Activated naive CD4-positive, alpha-beta T cell treated with anti-CD3 and anti-CD28 coated beads, Interleukin-2, amount 50 U/mL, for 72 hours (primary cell): Measurements from ENCODE around the gene KIF6. TPM values are rescaled to one million over a fixed set of nuclear protein-coding genes. Genes with fewer than 3 reads are reported as not detected.

Experiments
- ATAC-seq, 2 donors: fragments of 150-1000 bp; cut with Tn5 transposase; 2 replicates each; pipeline ENCODE4 v1.10.0; 2021; ENCODE audit warnings: mild to moderate bottlenecking in 2 of 2, moderate library complexity in 2 of 2
- DNase-seq, 2 donors: peaks; one replicate each; pipeline ENCODE4 v3.0.0; 2021 to 2022; ENCODE audit warnings: low spot score in 2 of 2
- H3K27ac Mint-ChIP-seq, 2 donors: one replicate each; pipeline ENCODE4 v1.8.0; 2022; ENCODE audit warnings: mild to moderate bottlenecking in 2 of 2, mixed read lengths in 2 of 2
- H3K36me3 Mint-ChIP-seq, 2 donors: one replicate each; pipeline ENCODE4 v1.8.0; 2022; ENCODE audit warnings: mixed read lengths in 2 of 2
- H3K9me3 Mint-ChIP-seq, 2 donors: one replicate each; pipeline ENCODE4 v1.8.0; 2022; ENCODE audit warnings: mixed read lengths in 2 of 2
- total RNA-seq, 2 donors: library from RNA; stranded (reverse); gene quantifications; one replicate each; pipeline ENCODE4 v1.2.3, GENCODE V29; 2022

Gene KIF6
- total RNA-seq, 2 donors from 2014 or later, result 0.16 to 0.29 TPM

- Mint-ChIP-seq H3K27ac (no peak overlapping the region), H3K9me3 (no peaks in the 10 kb centered on the region), H3K36me3 (no peaks in the 10 kb centered on the region)
- no peak for ATAC-seq
- no peak for DNase-seq
Measured at GRCh38 chr6:39339096-39339867, 385.9 kb downstream of the KIF6 start.

- DNase-seq, result no peak
- H3K27ac Mint-ChIP-seq, result no peak overlapping the region
- no peak for ATAC-seq
- no peaks in the 10 kb centered on the region for H3K36me3 Mint-ChIP-seq
- H3K9me3 Mint-ChIP-seq, result no peaks in the 10 kb centered on the region
Measured at GRCh38 chr6:39338397-39338796, 386.8 kb downstream of the KIF6 start.

- no peak for DNase-seq
- ATAC-seq, result peak in 1 of 2 donors; percentile 66
- Mint-ChIP-seq H3K9me3 (no peaks in the 10 kb centered on the region), H3K27ac (no peak overlapping the region), H3K36me3 (no peaks in the 10 kb centered on the region)
Measured at GRCh38 chr6:39335780-39336545, 389.2 kb downstream of the KIF6 start.

DNA sequence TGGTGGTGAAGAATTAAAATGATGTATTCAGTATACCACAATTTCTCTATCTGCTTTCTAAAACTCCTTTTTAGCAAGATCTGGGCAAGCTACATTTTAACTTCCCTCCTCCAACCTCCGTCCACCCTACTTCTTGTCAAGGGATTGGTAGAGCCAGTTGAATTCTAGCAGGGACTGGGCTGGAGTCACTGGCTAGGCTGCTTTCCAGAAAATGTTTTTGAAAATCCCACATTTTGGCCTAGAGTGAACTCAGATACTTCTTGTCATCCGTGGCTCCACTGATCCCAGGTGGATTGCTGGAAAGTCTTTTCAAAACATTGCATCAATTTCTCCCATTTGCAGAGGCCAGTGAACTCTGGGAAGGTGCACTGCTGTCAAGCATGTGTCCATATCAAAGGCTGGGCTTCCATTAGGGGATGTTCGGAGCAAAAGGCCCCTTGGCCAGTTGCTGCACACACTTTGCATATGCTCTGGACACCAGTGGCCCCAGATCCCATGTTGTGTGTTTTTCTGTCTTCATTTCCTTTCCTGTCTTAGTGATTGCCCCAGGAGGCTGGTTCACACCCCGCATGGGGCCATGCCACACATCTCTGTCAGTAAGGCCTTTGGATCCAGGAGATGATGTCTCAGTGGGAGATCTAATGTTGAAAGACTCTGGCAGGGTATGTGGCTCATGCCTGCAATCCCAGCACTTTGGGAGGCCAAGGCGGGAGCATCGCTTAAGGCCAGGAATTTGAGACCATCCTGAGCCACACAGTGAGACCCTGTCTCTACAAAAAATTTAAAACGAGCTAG is 391.4 kb downstream of the KIF6 start:
- ATAC-seq, result no peak
- no peaks in the 10 kb centered on the region for H3K9me3 Mint-ChIP-seq
- DNase-seq, result no peak
- no peak overlapping the region for H3K27ac Mint-ChIP-seq
- no peaks in the 10 kb centered on the region for H3K36me3 Mint-ChIP-seq

DNA sequence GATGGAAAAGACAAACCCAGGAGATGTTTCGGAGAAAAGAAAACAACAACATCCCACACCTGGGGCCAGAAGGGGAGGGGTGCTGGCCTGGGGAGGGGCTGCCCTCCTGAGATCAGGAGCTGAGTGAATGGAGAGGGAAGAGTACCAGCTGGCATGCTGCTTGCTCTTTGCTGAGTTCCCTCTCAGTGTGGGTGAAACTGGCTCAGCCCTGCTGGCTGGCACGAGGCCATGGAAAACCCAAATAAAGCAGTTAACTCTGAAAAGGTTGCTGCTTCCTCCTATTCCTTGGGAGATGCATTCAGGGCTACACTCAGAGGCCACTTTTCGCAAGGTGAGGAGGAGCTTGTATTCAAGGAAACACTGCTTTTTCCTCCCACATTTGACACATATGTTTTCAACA is 394.7 kb downstream of the KIF6 start:
- no peaks in the 10 kb centered on the region for H3K36me3 Mint-ChIP-seq
- no peak for ATAC-seq
- no peaks in the 10 kb centered on the region for H3K9me3 Mint-ChIP-seq
- no peak for DNase-seq
- H3K27ac Mint-ChIP-seq, result peak overlapping the region in 1 of 2 donors; percentile 58

- no peak for ATAC-seq
- no peak for DNase-seq
- peak overlapping the region in 1 of 2 donors; percentile 58 for H3K27ac Mint-ChIP-seq
- H3K9me3 Mint-ChIP-seq, result no peaks in the 10 kb centered on the region
- H3K36me3 Mint-ChIP-seq, result no peaks in the 10 kb centered on the region
Measured at GRCh38 chr6:39330057-39330456, 395.2 kb downstream of the KIF6 start.

DNA sequence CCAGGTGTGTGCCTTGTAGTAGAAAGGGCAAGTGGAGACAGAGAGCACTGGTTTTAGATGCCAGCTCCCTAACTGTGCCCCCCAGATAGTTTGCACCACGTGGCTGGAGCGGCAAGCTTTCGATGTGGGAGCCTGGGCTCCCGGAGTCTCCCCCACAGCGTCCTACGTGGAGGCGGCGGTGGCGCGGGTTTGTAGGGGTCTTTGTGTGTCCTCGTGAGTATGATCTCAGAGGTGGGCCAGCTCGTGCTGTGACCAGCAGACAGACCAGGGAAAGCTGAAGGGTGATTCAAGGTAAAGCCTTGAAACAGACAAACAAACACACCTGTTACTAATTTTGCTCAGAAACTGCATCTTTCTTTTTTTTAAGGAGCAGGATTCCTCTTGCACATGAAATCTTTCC is 397.1 kb downstream of the KIF6 start:
- Mint-ChIP-seq H3K9me3 (no peaks in the 10 kb centered on the region), H3K27ac (no peak overlapping the region), H3K36me3 (no peaks in the 10 kb centered on the region)
- ATAC-seq, result no peak
- no peak for DNase-seq

GRCh38 chr6:39327507-39327906 is 397.7 kb downstream of the KIF6 start:
- ATAC-seq (no peak), DNase-seq (no peak)
- Mint-ChIP-seq H3K27ac (no peak overlapping the region), H3K9me3 (no peaks in the 10 kb centered on the region), H3K36me3 (no peaks in the 10 kb centered on the region)

- Mint-ChIP-seq H3K27ac (no peak within 1 kb of the TSS), H3K9me3 (no peaks in the 10 kb centered on the region), H3K36me3 (no peaks in the 10 kb centered on the region)
- DNase-seq (no peak), ATAC-seq (no peak)
Measured at GRCh38 chr6:39322306-39322850, 402.8 kb downstream of the KIF6 start, which contains the start of gene KCNK16. TSS of gene KCNK16 (minus strand) at chr6:39322702. CDS start at chr6:39322540, 162 bp downstream.

- H3K36me3 Mint-ChIP-seq, result no peaks in the 10 kb centered on the region
- H3K27ac Mint-ChIP-seq, result no peak overlapping the region
- DNase-seq (no peak), ATAC-seq (no peak)
- no peaks in the 10 kb centered on the region for H3K9me3 Mint-ChIP-seq
Measured at GRCh38 chr6:39321761-39322160, 403.4 kb downstream of the KIF6 start.

GRCh38 chr6:39320363-39320984 is 404.7 kb downstream of the KIF6 start:
- ATAC-seq, result no peak
- Mint-ChIP-seq H3K36me3 (no peaks in the 10 kb centered on the region), H3K27ac (no peak overlapping the region), H3K9me3 (no peaks in the 10 kb centered on the region)
- no peak for DNase-seq

- Mint-ChIP-seq H3K9me3 (no peaks in the 10 kb centered on the region), H3K27ac (no peak overlapping the region)
- no peak for ATAC-seq
Measured at GRCh38 chr6:39319621-39320362, 405.4 kb downstream of the KIF6 start.

DNA sequence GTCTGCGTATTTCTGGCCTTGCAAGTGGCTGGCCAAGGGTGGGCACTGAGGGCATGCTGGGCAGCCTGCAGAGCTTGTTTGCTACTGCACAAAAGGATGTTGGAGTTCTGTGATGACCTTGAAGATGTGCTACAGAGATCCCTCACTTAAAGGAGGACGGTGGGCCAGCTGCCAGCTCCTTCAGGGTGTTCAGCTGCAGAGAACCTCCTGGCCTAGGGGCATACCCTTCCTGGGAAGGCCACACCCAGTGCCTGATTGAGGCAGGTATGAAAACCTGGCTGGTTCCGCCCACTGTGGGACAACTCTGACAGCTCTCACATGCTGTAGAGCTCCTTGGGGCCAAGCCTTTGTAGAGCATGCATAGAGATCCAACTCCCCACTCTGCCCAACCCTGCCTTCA is 408.0 kb downstream of the KIF6 start:
- DNase-seq, result no peak
- ATAC-seq, result no peak

More at GRCh38 chr6:39319621-39320362, 405.4 kb downstream of the KIF6 start:
- no peak for DNase-seq
- no peaks in the 10 kb centered on the region for H3K36me3 Mint-ChIP-seq

GRCh38 chr6:39314273-39314795 is 410.9 kb downstream of the KIF6 start, which contains the start of gene KCNK17:
TSS of gene KCNK17 (minus strand) at chr6:39314419. CDS start at chr6:39314320, 99 bp downstream.
- DNase-seq (no peak), ATAC-seq (peak in 1 of 2 donors; percentile 6)
- Mint-ChIP-seq H3K36me3 (no peaks in the 10 kb centered on the region), H3K9me3 (no peaks in the 10 kb centered on the region), H3K27ac (peak within 1 kb of the TSS in 1 of 2 donors; percentile 5)

More for the DNA sequence above, 408.0 kb downstream of the KIF6 start:
- H3K36me3 Mint-ChIP-seq, result no peaks in the 10 kb centered on the region
- no peak overlapping the region for H3K27ac Mint-ChIP-seq
- no peaks in the 10 kb centered on the region for H3K9me3 Mint-ChIP-seq

GRCh38 chr6:39313526-39314272 is 411.5 kb downstream of the KIF6 start:
- DNase-seq (no peak), ATAC-seq (peak in 1 of 2 donors; percentile 21)
- H3K9me3 Mint-ChIP-seq, result no peaks in the 10 kb centered on the region
- no peaks in the 10 kb centered on the region for H3K36me3 Mint-ChIP-seq
- no peak overlapping the region for H3K27ac Mint-ChIP-seq
